Natural killer cell (primary cell): ENCODE data around the gene PPIL1. TPM values are rescaled to one million over a fixed set of nuclear protein-coding genes. Genes with fewer than 3 reads are reported as not detected.

Source experiments
- ATAC-seq, 3 donors: fragments of 150-1000 bp in 2 of 3; fragments of 200-7000 bp in 1 of 3; cut with Tn5 transposase; 1 replicate in 1 of 3; 2 replicates in 2 of 3; pipeline ENCODE4 v1.10.0; 2021; ENCODE audit warnings: mild to moderate bottlenecking in 2 of 3, moderate library complexity in 2 of 3
- DNase-seq, 2 donors: peaks; one replicate each; pipeline versions ENCODE4 v3.0.0 to v3.0.0-alpha.2; 2013 to 2021; ENCODE audit warnings: mixed read lengths in 1 of 2
- H3K27ac ChIP-seq: one replicate; pipeline ENCODE4 v1.5.1; 2013; ENCODE audit warnings: mild to moderate bottlenecking, low read length
- H3K27me3 ChIP-seq: one replicate; pipeline ENCODE4 v1.6.1; 2013; ENCODE audit warnings: low read length; ENCODE audit not compliant: control insufficient read depth, insufficient read depth
- H3K36me3 ChIP-seq: one replicate; pipeline ENCODE4 v1.6.1; 2013; ENCODE audit warnings: low read length; ENCODE audit not compliant: control insufficient read depth, insufficient read depth
- H3K4me1 ChIP-seq: one replicate; pipeline ENCODE4 v1.6.1; 2013; ENCODE audit warnings: low read length; ENCODE audit not compliant: control insufficient read depth, insufficient read depth
- H3K4me3 ChIP-seq: one replicate; pipeline ENCODE4 v1.5.1; 2013; ENCODE audit warnings: low read length
- H3K9me3 ChIP-seq: one replicate; pipeline ENCODE4 v1.6.1; 2013; ENCODE audit warnings: low read length; ENCODE audit not compliant: control insufficient read depth, insufficient read depth
- H3K27ac Mint-ChIP-seq, 2 donors: one replicate each; pipeline ENCODE4 v1.8.0; 2022; ENCODE audit warnings: mild to moderate bottlenecking in 2 of 2, mixed read lengths in 2 of 2, moderate library complexity in 1 of 2
- H3K27me3 Mint-ChIP-seq, 2 donors: one replicate each; pipeline ENCODE4 v1.8.0; 2022; ENCODE audit warnings: low read depth in 2 of 2, mixed read lengths in 2 of 2
- H3K36me3 Mint-ChIP-seq: one replicate; pipeline ENCODE4 v1.8.0; 2022; ENCODE audit warnings: mixed read lengths
- H3K4me1 Mint-ChIP-seq, 2 donors: one replicate each; pipeline ENCODE4 v1.8.0; 2022; ENCODE audit warnings: mixed read lengths in 2 of 2
- H3K4me3 Mint-ChIP-seq: one replicate; pipeline ENCODE4 v1.8.0; 2022; ENCODE audit warnings: mild to moderate bottlenecking, moderate library complexity, mixed read lengths
- H3K9me3 Mint-ChIP-seq, 2 donors: one replicate each; pipeline ENCODE4 v1.8.0; 2022; ENCODE audit warnings: mixed read lengths in 2 of 2
- WGBS: methylation state at CpG from one replicate; pipeline ENCODE4 v1.1.7; 2013; ENCODE audit warnings: missing lambda C conversion rate; ENCODE audit not compliant: insufficient coverage; 5-methylcytosine and 5-hydroxymethylcytosine counted together
- intact Hi-C: fragments of 100-400 bp; cut with micrococcal nuclease; formaldehyde crosslinking; loops from one replicate; pipeline ENCODE4 v1.14.2; 2022
- total RNA-seq, 4 donors: library from RNA; stranded (reverse); fragments of 120-200 nt in 1 of 4; gene quantifications; one replicate each; pipeline versions ENCODE4 v1.2.3 to v1.2.4, GENCODE V29; 2013 to 2022
- TF ChIP-seq, protein P1 (sequence below): fragments of 200-600 bp; IDR thresholded peaks from one replicate; pipeline ENCODE4 v1.8.0; 2022; ENCODE audit warnings: antibody characterized with exemption

PPIL1 gene
- total RNA-seq, 3 donors from 2014 or later (not counting 1 experiment from before 2014, with no cell fraction given) = 2.6 to 5.2 (median 5.1) TPM

DNA sequence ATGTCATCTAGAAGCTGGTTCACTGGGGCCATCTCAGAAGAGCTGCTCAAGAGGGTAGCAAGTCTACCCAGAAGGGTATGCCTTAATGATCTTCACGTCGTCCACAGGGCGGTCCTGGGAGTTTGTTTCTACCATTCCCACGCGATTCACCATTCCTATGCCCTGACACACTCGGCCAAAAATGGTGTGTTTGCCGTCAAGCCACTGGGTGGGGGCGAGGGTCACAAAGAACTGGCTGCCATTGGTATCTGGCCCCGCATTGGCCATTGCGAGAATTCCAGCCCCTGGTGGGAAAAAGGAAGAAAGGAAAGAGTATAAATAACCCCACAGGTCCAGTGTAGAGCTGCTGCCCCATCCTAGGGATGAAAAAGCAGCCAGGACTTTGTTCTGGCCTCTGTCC lies 18.9 kb downstream of the PPIL1 start:
- intact Hi-C loops = no loop called here
- 97% methylated on average over 10 of the region's 10 CpGs for WGBS
- H3K36me3 ChIP-seq = peaks cover 31% of the 10 kb centered on the region
- H3K9me3 ChIP-seq = peaks cover 4% of the 10 kb centered on the region
- H3K27me3 ChIP-seq = no peaks in the 10 kb centered on the region
- H3K36me3 Mint-ChIP-seq = peaks cover 29% of the 10 kb centered on the region
- H3K4me3 Mint-ChIP-seq = no peak overlapping the region
- no peak for DNase-seq
- H3K4me3 ChIP-seq = no peak overlapping the region
- peaks cover 0 to 1% of the 10 kb centered on the region in 2 donors for H3K27me3 Mint-ChIP-seq
- H3K9me3 Mint-ChIP-seq = no peaks in the 10 kb centered on the region
- no peak overlapping the region for H3K27ac ChIP-seq
- no peaks in the 10 kb centered on the region for H3K4me1 ChIP-seq
- H3K4me1 Mint-ChIP-seq = peaks cover under 1 to 4% of the 10 kb centered on the region in 2 donors
- TF ChIP-seq, protein P1, sequence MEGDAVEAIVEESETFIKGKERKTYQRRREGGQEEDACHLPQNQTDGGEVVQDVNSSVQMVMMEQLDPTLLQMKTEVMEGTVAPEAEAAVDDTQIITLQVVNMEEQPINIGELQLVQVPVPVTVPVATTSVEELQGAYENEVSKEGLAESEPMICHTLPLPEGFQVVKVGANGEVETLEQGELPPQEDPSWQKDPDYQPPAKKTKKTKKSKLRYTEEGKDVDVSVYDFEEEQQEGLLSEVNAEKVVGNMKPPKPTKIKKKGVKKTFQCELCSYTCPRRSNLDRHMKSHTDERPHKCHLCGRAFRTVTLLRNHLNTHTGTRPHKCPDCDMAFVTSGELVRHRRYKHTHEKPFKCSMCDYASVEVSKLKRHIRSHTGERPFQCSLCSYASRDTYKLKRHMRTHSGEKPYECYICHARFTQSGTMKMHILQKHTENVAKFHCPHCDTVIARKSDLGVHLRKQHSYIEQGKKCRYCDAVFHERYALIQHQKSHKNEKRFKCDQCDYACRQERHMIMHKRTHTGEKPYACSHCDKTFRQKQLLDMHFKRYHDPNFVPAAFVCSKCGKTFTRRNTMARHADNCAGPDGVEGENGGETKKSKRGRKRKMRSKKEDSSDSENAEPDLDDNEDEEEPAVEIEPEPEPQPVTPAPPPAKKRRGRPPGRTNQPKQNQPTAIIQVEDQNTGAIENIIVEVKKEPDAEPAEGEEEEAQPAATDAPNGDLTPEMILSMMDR = no peak
- no peak overlapping the region for H3K27ac Mint-ChIP-seq
- no peak for ATAC-seq

DNA sequence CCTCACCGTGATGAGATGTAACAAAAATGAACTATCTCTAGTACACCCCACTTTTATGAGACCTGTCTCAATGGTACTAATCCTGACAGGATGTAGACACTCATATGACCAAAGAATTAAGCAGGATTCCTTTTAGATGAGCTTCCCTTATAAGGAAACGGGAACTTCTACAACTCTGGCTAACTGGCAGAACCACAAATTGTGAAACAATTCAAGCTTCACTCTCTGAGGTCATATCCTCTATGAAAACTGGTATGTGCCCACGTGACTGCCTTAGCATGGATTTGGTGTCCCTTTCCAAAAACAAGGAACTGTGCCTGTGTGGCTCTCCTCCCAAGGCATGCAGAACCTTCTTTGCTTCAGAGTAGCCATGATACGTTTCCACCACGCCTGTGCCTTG lies 21.3 kb downstream of the PPIL1 start:
- Mint-ChIP-seq H3K4me3 (no peak overlapping the region), H3K36me3 (peaks cover 32% of the 10 kb centered on the region), H3K4me1 (no peaks in the 10 kb centered on the region), H3K9me3 (no peaks in the 10 kb centered on the region), H3K27me3 (peaks cover 13 to 25% of the 10 kb centered on the region in 2 donors), H3K27ac (no peak overlapping the region)
- Histone ChIP-seq H3K27ac (no peak overlapping the region), H3K36me3 (peaks cover 31% of the 10 kb centered on the region), H3K27me3 (no peaks in the 10 kb centered on the region), H3K4me3 (no peak overlapping the region), H3K9me3 (peaks cover 11% of the 10 kb centered on the region), H3K4me1 (no peaks in the 10 kb centered on the region)
- ATAC-seq (peak in 1 of 3 donors; percentile 59), DNase-seq (no peak)
- intact Hi-C loops = no loop called here
- TF ChIP-seq, protein P1 = no peak
- 75% methylated on average over 5 of the region's 5 CpGs for WGBS

DNA sequence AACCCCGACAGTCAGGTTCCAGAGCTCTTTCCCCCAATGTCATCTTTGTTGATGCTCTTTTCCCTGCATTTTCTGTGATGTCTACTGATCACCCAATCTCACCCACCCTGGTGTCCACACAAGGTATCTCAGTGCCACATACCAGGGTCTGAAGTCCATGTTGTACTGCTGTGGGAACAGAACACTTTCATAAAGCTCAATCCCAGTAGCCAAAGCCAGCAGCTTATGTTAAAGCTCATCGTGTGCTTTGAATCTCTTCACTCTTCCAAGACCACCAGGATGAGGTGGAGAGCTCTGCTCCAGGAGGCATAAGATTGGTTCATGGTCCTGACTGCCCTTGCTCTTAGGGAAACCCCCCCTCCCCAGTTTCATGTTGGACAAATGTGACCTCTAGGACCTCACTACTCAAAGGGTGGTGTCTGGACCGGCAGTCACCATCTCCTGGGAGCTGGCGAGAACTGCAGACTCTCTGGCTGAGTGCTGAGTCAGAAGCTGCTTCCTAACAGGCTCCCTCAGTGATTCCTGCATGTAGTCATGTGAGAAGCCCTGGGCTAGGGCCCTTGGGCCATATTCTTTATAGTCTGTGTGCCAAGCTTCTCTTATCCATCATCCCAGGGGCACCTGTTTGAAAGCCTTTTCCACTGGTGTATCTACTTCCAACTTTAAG lies 22.0 kb downstream of the PPIL1 start:
- no peak for ATAC-seq
- H3K4me1 Mint-ChIP-seq = no peaks in the 10 kb centered on the region
- Histone ChIP-seq H3K4me1 (no peaks in the 10 kb centered on the region), H3K27ac (no peak overlapping the region), H3K4me3 (no peak overlapping the region), H3K36me3 (peaks cover 31% of the 10 kb centered on the region), H3K27me3 (no peaks in the 10 kb centered on the region), H3K9me3 (peaks cover 11% of the 10 kb centered on the region)
- H3K27me3 Mint-ChIP-seq = peaks cover 13 to 29% of the 10 kb centered on the region in 2 donors
- no peak overlapping the region for H3K4me3 Mint-ChIP-seq
- peaks cover 32% of the 10 kb centered on the region for H3K36me3 Mint-ChIP-seq
- intact Hi-C loops = no loop called here
- no peak overlapping the region for H3K27ac Mint-ChIP-seq
- TF ChIP-seq, protein P1 = no peak
- H3K9me3 Mint-ChIP-seq = no peaks in the 10 kb centered on the region
- 75% methylated on average over 4 of the region's 4 CpGs for WGBS
- no peak for DNase-seq

DNA sequence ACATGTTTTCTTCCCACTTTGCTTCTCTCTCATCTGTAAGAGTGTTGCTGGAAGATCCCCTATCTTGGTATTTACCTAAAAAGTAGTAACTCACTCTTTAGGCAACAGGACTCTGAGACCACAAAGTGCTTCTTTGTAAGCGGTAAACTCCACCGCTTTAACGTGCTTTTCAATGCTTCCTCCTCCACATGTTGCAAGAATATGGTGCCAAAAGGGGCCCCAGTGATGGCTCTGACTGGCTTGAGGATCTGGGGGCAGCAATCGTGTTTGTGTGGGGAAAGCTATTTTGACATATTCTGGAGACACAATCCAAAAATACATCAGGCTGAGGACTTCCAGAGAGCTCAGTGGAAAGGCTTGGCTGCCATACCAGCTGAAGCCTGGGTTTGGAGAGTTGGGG lies 23.0 kb downstream of the PPIL1 start:
- H3K4me3 Mint-ChIP-seq = no peak overlapping the region
- H3K4me1 Mint-ChIP-seq = no peaks in the 10 kb centered on the region
- H3K9me3 Mint-ChIP-seq = no peaks in the 10 kb centered on the region
- no peak for ATAC-seq
- H3K9me3 ChIP-seq = peaks cover 11% of the 10 kb centered on the region
- peaks cover 32% of the 10 kb centered on the region for H3K36me3 Mint-ChIP-seq
- H3K27me3 ChIP-seq = no peaks in the 10 kb centered on the region
- no peak overlapping the region for H3K27ac Mint-ChIP-seq
- WGBS = 55% methylated on average over 4 of the region's 4 CpGs
- H3K27ac ChIP-seq = no peak overlapping the region
- intact Hi-C loops = loop anchor here (1.0 kb wide), 1 partner anchor 85 kb away; no protein-coding TSS in a partner anchor
- DNase-seq = no peak
- H3K4me1 ChIP-seq = no peaks in the 10 kb centered on the region
- peaks cover 13 to 29% of the 10 kb centered on the region in 2 donors for H3K27me3 Mint-ChIP-seq
- H3K36me3 ChIP-seq = peaks cover 31% of the 10 kb centered on the region
- TF ChIP-seq, protein P1 = no peak
- no peak overlapping the region for H3K4me3 ChIP-seq
